Cardiac fibroblast (primary cell): ENCODE measurements around the gene MRPL45.

ENCODE experiments used
- DNase-seq, 2 donors: peaks; one replicate each; pipeline versions ENCODE4 v3.0.0 to v3.0.0-alpha.2; 2010; ENCODE audit warnings: low read depth in 2 of 2
- H3K4me3 ChIP-seq, 2 donors: replicated peaks in 1 of 2; 1 replicate in 1 of 2; 2 replicates in 1 of 2; pipeline ENCODE4 v1.5.1; 2011; ENCODE audit warnings: low read depth in 2 of 2, low read length in 2 of 2, mild to moderate bottlenecking in 2 of 2, moderate library complexity in 1 of 2
- TF ChIP-seq, protein P1 (sequence below): IDR thresholded peaks from one replicate; pipeline ENCODE4 v1.5.1; 2011; ENCODE audit warnings: low read depth, mild to moderate bottlenecking, low read length, inconsistent platforms

The MRPL45 gene

DNA sequence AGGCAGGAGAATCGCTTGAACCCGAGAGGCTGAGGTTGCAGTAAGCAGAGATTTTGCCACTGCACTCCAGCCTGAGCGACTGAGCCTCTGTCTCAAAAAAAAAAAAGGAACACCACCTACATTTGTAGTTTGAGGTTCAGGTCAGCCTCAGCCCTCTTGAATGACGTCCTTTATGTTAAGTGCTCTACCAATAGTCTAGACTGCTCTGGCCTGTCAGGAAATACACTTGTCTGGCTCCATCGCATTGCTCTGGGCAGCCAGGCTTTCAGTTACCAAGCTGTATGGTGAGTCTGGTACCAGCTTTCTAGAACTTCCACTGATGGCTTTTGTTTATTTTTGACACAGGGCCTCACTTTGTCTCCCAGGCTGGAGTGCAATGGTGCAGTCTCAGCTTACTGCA, 66.0 kb downstream of the MRPL45 start:
- TF ChIP-seq, protein P1, sequence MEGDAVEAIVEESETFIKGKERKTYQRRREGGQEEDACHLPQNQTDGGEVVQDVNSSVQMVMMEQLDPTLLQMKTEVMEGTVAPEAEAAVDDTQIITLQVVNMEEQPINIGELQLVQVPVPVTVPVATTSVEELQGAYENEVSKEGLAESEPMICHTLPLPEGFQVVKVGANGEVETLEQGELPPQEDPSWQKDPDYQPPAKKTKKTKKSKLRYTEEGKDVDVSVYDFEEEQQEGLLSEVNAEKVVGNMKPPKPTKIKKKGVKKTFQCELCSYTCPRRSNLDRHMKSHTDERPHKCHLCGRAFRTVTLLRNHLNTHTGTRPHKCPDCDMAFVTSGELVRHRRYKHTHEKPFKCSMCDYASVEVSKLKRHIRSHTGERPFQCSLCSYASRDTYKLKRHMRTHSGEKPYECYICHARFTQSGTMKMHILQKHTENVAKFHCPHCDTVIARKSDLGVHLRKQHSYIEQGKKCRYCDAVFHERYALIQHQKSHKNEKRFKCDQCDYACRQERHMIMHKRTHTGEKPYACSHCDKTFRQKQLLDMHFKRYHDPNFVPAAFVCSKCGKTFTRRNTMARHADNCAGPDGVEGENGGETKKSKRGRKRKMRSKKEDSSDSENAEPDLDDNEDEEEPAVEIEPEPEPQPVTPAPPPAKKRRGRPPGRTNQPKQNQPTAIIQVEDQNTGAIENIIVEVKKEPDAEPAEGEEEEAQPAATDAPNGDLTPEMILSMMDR: no peak
- no peak for DNase-seq

DNA sequence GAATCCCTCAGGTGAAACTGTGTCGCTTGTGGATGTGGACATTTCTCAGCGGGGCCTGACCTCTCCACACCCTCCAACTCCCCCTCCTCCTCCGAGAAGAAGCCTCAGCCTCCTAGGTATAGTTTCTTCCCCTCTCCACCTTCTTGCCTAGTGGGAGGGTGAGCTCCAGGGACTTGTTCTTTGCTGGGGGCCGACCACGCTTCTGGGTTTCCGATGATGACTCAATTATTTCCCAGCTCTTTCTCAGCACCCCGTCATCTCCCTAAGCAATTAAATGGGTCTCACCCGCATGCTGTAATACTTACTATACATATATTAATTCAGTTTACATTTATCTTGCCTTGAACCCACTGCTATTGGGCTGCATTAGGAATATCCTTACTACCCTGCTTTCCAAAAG, 67.8 kb downstream of the MRPL45 start:
- H3K4me3 ChIP-seq: no peak overlapping the region
- TF ChIP-seq, protein P1: no peak
- no peak for DNase-seq

More for the DNA sequence above, 66.0 kb downstream of the MRPL45 start:
- H3K4me3 ChIP-seq: no peak overlapping the region

DNA sequence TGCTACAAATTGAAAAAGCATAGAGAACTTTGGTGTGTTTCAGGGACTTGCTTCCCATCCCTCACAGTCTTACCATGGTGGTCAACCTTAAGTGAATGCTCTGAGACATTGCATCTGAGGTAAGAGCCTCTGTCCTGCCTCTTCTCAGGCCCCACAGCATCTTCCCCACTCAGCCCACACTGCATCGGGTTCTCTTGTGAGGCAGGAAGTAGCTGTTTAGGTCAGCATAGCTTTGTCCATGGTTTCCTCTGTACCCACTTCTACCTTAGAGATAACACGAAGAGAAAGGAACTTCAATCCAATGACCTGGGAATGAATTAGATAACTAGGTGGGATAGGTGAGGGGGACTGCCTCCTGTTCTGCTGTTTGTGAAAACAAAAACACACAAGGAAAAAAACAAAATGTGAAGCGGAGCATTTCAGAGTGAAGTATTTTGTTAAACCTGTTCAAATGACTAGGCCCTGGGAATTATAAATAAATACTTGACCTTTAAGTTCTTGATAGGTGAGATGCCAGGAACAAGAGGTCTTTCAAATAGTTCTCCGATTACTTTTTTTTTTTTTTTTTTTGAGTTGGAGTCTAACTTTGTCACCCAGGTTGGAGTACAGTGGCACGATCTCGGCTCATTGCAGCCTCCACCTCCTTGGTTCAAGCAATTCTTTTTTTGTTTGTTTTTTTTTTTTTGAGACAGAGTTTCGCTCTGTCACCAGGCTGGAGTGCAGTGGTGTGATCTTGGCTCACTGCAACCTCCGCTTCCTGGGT, 72.3 kb downstream of the MRPL45 start:
- DNase-seq: no peak
- TF ChIP-seq, protein P1: no peak
- H3K4me3 ChIP-seq: no peak overlapping the region
